ENCODE results near the gene RNU5D-1.

DNA sequence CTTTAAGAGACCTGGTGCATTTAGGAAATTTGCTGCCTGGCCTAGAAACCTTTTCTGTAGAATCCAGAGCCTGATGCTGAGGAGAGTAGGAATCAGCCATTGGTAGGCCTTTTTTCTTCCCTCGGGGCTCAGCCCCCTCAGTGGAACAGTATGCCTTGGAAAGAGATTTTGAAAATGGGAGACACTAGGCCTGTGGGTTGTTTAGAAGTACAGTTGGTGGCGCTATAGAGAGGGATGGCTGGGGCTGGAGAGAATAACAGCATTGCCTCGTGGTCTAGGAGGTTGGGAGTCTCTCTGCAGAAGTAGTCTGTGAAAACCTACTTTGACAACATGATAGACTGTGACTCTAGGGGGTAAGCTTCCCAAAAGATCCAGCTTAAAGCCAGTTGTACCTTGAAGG is 16.9 kb upstream of the RNU5D-1 start:
- TF ChIP-seq, protein P1, sequence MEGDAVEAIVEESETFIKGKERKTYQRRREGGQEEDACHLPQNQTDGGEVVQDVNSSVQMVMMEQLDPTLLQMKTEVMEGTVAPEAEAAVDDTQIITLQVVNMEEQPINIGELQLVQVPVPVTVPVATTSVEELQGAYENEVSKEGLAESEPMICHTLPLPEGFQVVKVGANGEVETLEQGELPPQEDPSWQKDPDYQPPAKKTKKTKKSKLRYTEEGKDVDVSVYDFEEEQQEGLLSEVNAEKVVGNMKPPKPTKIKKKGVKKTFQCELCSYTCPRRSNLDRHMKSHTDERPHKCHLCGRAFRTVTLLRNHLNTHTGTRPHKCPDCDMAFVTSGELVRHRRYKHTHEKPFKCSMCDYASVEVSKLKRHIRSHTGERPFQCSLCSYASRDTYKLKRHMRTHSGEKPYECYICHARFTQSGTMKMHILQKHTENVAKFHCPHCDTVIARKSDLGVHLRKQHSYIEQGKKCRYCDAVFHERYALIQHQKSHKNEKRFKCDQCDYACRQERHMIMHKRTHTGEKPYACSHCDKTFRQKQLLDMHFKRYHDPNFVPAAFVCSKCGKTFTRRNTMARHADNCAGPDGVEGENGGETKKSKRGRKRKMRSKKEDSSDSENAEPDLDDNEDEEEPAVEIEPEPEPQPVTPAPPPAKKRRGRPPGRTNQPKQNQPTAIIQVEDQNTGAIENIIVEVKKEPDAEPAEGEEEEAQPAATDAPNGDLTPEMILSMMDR (IDR thresholded peaks at IDR 0.05) = no peak
- TF ChIP-seq EP300 (IDR thresholded peaks at IDR 0.05) = no peak

All from tibial nerve (tissue), 4 donors.